ENCODE measurements around the gene TPST2.

The TPST2 gene

GRCh38 chr22:26489447-26490036 is 100.4 kb downstream of the TPST2 start:
- no peak for DNase-seq

- no peak for DNase-seq
Measured at GRCh38 chr22:26487996-26488395, 101.9 kb downstream of the TPST2 start.

GRCh38 chr22:26486394-26486793 is 103.5 kb downstream of the TPST2 start:
- DNase-seq = no peak

GRCh38 chr22:26485806-26486390 is 104.0 kb downstream of the TPST2 start:
- no peak for DNase-seq

- DNase-seq = no peak
Measured at GRCh38 chr22:26485013-26485412, 104.9 kb downstream of the TPST2 start.

- no peak for DNase-seq
Measured at GRCh38 chr22:26484360-26484706, 105.6 kb downstream of the TPST2 start.

- peak; percentile 88 for DNase-seq
Measured at GRCh38 chr22:26483439-26484359, 106.2 kb downstream of the TPST2 start, which contains the start of the genes HPS4 and SRRD. TSS of gene HPS4 (minus strand) at chr22:26483783. CDS start at chr22:26481762, 2,021 bp downstream. TSS of gene SRRD (plus strand) at chr22:26483877. CDS start at chr22:26483891, 14 bp downstream.

GRCh38 chr22:26483043-26483438 is 106.9 kb downstream of the TPST2 start:
- no peak for DNase-seq

- no peak for DNase-seq
Measured at GRCh38 chr22:26482161-26482560, 107.8 kb downstream of the TPST2 start.

- no peak for DNase-seq
Measured at GRCh38 chr22:26481694-26482093, 108.2 kb downstream of the TPST2 start.

- DNase-seq = no peak
Measured at GRCh38 chr22:26481112-26481693, 108.7 kb downstream of the TPST2 start.

GRCh38 chr22:26480611-26480932 is 109.4 kb downstream of the TPST2 start:
- no peak for DNase-seq

GRCh38 chr22:26479792-26480610 is 109.9 kb downstream of the TPST2 start:
- DNase-seq = no peak

- no peak for DNase-seq
Measured at GRCh38 chr22:26479043-26479791, 110.7 kb downstream of the TPST2 start.

GRCh38 chr22:26477341-26477731 is 112.6 kb downstream of the TPST2 start:
- no peak for DNase-seq

- no peak for DNase-seq
Measured at GRCh38 chr22:26476705-26477340, 113.1 kb downstream of the TPST2 start.

- DNase-seq = no peak
Measured at GRCh38 chr22:26474682-26475081, 115.2 kb downstream of the TPST2 start.
